OCI-LY1 (cell line): ENCODE measurements around the gene MOB3A.

ENCODE experiments used
- EZH2 ChIP-seq: fragments of 200-600 bp; sonication (generic), shearing (Covaris generic); IDR thresholded peaks from 2 replicates; pipeline ENCODE4 v1.8.0; 2017; ENCODE audit warnings: borderline replicate concordance, mixed run types, mild to moderate bottlenecking, antibody characterized with exemption, low read length, moderate library complexity, mixed read lengths
- TF ChIP-seq, protein P1 (sequence below): fragments of 200-600 bp; sonication (generic), shearing (Covaris generic); IDR thresholded peaks from 2 replicates; pipeline ENCODE4 v1.5.1; 2017; ENCODE audit warnings: mild to moderate bottlenecking, antibody characterized with exemption, low read length, moderate library complexity, mixed read lengths

GRCh38 chr19:2127758-2128157, 31.6 kb upstream of the MOB3A start:
- TF ChIP-seq, protein P1, sequence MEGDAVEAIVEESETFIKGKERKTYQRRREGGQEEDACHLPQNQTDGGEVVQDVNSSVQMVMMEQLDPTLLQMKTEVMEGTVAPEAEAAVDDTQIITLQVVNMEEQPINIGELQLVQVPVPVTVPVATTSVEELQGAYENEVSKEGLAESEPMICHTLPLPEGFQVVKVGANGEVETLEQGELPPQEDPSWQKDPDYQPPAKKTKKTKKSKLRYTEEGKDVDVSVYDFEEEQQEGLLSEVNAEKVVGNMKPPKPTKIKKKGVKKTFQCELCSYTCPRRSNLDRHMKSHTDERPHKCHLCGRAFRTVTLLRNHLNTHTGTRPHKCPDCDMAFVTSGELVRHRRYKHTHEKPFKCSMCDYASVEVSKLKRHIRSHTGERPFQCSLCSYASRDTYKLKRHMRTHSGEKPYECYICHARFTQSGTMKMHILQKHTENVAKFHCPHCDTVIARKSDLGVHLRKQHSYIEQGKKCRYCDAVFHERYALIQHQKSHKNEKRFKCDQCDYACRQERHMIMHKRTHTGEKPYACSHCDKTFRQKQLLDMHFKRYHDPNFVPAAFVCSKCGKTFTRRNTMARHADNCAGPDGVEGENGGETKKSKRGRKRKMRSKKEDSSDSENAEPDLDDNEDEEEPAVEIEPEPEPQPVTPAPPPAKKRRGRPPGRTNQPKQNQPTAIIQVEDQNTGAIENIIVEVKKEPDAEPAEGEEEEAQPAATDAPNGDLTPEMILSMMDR, result no peak
- TF ChIP-seq EZH2, result no peak
